ENCODE measurements around the gene ANKRD16.

DNA sequence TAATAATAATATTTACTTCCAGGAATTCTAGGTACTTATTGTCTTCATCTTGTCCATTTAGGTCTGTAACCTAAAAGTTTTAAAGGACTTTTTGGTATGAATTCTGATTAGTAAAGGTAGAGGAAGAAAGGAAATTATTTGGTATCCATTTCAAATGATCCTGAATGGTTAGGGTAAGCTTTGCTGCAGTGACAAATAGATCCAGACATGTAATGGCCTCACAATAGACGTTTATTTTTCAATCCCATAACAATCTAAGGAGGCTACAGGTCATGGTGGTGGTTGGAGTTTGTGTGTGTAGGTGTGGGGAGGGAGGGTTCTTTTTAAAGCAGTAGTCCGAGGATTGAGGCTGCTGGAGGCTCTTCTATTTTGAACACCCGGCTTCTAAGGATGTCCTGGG lies 5.7 kb upstream of the ANKRD16 start:
- TF ChIP-seq, protein P1, sequence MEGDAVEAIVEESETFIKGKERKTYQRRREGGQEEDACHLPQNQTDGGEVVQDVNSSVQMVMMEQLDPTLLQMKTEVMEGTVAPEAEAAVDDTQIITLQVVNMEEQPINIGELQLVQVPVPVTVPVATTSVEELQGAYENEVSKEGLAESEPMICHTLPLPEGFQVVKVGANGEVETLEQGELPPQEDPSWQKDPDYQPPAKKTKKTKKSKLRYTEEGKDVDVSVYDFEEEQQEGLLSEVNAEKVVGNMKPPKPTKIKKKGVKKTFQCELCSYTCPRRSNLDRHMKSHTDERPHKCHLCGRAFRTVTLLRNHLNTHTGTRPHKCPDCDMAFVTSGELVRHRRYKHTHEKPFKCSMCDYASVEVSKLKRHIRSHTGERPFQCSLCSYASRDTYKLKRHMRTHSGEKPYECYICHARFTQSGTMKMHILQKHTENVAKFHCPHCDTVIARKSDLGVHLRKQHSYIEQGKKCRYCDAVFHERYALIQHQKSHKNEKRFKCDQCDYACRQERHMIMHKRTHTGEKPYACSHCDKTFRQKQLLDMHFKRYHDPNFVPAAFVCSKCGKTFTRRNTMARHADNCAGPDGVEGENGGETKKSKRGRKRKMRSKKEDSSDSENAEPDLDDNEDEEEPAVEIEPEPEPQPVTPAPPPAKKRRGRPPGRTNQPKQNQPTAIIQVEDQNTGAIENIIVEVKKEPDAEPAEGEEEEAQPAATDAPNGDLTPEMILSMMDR (IDR thresholded peaks at IDR 0.05): no peak
- TF ChIP-seq POLR2AphosphoS5 (IDR thresholded peaks at IDR 0.05) (no peak), POLR2A (IDR thresholded peaks at IDR 0.05) (no peak)
